Dedifferentiated amniotic fluid mesenchymal stem cell (primary cell): ENCODE data around the gene SCIMP.
"Not testable (repeated sequence)": the region's sequence is repeated elsewhere in the genome, so short reads cannot be mapped to it uniquely, and the experiment has no call there.

ENCODE experiments used
- DNase-seq: peaks from one replicate; pipeline ENCODE4 v3.0.0-alpha.2; 2016; ENCODE audit errors: extremely low spot score

Gene SCIMP

DNA sequence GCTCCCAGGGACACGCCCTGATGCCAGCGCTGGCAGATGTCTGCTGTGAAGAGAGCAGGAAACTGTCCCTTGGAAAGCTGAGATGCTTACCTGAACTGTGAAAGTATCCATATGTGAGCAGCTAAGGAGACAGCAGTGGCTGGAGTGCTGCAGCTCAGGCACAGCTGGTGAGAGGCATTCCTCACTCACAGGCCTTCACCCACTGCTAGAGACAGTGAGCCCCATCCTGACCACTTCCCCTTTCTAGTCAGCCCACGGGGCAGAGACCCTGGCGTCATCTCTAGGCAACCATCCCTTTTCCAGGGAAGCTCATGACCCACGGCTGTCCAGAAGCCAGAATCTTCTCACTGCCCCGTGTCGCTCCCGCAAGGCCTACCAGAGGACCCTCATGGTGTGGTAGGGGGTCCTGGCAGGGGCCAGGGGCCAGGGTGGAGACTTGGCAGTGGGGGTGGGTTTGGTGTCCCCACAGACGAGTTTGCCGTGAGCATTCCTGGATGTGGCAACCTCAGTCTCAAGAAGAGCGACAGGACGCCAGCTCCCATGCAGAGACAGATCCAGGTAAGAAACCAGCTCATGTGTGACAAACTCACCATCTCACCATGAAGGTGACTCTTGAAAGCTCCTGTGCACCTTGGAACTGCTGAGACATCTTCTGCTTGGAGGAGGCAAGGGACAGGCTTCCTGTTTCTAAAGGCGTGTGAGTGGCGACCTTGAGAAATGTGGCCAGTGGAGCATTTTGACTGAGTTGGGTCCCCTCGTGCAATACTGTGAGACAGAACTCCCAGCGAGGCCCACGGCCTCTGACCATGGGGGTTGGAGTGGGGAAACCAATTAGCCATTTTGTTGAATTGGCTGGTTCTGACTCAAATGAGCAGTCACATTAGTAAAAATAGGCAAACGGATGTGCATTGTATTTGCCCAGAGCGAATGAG, at the start of gene SCIMP:
Gene SCIMP (minus strand): TSS at position 216 of the 932 bp plus-strand sequence. CDS start 105 bp downstream, at position 111.
- DNase-seq, result no peak

DNA sequence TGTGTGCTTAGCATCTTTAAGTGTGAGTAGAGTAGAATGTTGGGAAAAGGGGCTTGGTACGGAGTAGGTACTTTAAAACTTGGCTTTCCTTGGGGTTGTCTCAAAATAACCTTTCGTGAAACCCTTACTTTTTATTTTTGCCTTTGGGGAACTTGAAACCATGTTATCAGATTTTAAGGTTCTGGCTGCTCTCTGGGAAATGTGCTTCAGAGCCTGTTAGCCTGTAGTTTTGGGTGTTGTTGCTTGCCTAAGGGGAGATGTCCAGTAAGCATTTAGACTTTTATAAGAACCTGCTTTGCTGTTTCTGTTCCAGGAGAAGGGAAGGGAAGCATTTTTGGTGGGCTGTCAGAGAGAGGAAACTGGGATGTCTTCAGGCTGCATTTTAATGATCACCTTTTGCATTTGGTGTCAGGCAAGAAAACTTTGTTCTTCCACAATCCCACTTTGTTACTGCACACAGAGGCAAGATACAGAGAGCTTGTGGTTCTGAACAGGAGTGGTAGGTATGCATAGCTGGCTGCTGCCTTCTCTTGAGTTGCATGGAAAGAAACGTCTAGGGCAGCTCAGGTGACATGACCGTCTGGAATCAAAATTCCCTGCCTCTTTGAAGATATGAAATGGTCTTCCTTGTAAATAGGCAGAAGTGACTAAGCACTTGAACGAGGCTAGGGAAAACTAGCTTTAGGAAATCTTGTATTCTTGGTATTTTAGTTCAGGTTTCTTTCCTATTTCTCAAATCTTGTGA, 49.1 kb upstream of the SCIMP start:
- DNase-seq, result no peak

DNA sequence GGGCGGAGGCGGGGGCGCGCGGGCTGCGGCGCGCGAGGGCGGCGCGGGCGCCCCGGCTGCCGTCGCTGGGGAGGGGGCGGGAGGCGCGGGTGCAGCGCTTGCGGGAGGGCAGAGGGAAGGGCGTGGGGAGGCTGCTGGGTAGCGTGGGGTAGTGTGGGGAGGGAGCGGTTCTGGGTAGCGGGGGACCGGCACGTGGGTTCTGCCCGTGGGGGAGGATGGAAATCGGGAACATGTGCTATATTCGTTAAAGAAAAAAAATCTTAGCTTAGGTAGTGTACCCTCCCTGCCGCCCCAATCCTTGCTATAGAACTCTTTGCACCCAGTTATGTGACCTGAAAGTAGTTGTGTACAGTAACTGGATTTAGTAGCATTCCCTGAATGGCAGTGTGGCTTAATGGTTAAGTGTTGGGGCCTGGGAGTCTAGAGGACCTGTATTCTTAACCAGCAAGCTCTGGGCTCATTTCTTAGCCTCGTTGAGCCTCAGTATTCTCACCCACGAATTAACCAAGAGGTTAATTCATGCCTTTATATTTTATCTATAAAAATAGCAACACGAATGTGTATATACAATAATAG, 48.1 kb upstream of the SCIMP start:
- DNase-seq, result no peak

- peak; percentile 71 for DNase-seq
These were observed 47.4 kb upstream of the SCIMP start, which contains the start of gene RABEP1 for GRCh38 chr17:5281814-5282641. RABEP1 (plus strand) TSS chr17:5282284; CDS start chr17:5282487, 203 bp downstream.

DNA sequence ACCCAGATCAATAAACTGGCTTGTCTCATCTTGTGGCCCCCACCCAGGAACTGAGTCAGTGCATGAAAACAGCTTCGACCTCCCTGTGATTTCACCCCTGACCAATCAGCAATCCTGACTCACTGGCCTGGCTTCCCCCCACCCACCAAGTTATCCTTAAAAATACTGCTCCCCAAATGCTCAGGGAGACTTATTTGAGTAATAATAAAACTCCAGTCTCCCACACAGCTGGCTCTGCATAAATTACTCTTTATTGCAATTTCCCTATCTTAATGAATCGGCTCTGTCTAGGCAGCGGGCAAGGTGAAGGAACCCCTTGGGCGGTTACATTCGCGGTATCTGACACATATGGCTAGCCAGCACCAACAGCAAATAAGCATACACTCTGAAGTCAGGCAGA, 37.7 kb upstream of the SCIMP start:
- DNase-seq, result no peak

DNA sequence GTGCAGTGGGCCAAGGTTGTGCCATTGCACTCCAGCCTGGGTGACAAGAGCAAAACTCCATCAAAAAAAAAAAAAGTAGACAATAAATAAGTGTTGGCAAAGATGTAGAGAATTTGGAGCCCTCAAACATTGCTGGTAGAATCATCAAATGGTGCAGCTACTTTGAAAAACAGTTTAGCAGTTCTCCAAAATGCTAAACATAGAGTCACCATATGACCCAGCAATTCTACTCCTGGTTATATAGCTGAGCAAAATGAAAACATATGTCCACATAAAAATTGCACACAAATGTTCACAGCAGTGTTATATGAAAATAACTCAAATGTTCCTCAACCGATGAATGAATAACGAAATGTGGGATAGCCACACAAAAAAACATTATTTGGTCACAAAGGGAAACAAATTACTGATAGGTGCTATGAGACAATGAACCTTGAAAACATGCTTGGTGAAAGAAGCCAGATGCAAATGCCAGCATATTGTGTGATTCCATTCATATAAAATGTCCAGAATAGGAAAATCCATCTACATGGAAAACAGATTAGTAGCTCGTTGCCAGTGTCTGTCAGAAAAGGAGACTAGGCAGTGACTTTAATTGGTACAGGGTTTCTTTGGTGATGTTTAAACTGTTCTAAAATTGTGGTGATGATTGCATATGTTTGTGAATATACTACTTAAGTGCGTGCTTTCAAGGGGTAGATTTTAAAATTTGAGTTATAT, 34.7 kb upstream of the SCIMP start:
- DNase-seq, result no peak

DNA sequence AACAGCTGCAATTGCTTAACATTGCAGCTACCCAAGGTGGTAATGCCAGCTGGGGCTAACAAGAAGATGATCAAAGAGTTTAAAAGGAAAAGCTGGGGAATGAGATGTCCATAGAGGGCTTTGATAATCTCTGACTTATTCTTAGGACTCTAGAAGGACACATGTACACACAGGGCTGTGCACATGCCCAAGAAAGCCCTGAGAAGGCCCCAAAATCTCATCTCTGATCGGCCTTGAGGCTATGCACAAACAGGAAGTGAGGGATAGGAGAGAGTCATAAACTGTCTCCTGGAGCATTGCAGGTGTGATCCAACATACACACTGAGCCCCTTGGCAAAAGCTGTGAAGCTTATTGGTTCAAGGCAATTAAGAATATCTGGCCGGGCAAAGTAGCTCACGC, 30.2 kb upstream of the SCIMP start:
- DNase-seq, result no peak

GRCh38 chr17:5263441-5263840, 28.8 kb upstream of the SCIMP start:
- DNase-seq, result no peak

DNA sequence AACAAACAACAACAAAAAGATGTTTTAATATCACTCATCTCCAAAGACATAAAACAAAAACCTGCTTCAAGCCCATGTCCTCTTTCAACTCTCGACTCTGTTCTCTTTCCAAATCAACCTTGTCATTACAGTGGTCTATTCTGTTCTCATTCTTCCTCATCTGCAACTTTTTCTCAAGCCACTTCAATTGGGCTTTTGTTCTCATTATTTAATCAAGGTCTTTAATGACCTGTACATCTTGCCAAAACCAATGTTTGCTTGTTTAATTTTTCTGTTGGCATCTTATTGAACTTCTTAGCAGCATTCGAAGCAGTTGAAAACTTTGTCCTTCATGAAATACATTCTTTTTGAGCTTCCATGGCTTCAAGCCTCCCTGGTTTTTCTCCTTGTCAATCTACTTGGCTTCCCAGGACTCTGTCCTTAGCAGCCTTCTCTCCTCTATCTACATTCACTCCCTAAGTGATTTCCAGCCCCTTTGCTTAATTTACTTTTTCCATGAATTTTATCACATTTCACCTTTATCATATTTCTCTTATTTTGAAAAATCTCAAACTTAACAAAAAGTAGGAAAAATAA, 27.8 kb upstream of the SCIMP start:
- DNase-seq, result no peak

GRCh38 chr17:5260542-5260941, 25.9 kb upstream of the SCIMP start:
- no peak for DNase-seq

DNA sequence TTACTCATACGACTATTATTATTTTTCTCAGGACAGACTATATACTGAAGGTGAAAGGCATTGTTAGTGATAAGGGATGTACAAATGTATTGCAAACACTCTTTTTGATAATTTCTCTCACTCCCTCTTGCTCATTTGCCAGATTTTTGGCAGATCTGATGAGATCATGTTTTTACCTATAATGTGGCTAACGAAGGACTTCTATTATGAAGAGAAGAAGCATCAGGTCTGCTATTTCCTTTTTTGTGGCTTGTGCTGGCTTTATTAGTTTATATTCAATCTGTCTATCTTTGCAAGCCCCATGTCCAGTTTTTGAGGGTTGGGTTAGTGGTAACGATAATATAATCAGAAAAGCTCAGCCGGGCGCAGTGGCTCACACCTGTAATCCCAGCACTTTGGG, 22.5 kb upstream of the SCIMP start:
- no peak for DNase-seq

DNA sequence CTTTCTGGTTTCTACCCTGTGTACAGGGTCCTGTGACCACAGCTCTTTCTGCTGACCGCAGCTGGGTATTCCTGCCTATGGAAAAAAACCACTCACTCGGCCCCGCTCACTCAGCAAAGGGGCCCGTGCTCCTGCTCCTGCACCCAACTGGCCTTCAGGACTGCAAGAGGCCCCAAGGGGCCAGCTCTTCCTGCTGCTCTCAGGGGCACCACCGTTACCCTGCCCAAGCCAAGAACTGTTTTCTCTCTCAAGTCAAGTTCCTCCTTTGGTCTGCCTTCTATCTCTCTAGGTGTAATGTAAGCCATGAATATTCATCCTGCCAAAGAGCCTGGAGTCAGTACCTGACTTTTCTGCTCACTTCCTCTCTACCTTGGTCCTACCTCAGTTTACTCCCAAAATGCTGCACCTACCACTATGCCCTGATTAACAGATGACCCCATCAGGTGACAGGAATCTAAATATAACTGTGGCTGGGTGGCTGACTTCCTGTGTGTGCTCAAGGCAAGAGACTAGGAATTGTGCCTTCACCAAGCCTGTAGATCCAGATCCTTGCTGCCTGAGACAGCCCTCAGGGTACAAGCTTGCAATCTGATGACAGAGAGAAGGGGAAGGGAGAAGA, 20.4 kb upstream of the SCIMP start:
- no peak for DNase-seq

DNA sequence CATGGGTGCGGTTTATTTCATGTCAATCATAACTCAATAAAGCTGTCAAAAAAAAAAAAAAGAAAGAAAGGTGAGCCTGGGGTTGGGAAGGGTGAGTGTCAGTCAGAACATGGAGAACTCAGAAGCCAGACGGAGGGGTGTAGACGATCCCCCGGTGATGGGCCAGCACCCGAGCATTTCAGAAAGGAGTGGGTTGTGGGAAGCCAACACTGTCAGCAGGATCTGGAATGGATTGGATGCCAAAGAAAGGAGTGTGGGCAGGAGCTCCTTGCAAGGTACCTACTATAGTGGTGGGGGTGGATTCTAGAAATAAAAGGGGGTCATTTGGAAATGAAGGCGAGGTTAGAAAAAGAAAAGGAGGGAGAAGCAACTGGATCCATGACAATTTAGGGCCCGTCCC, 19.8 kb upstream of the SCIMP start:
- DNase-seq, result no peak

DNA sequence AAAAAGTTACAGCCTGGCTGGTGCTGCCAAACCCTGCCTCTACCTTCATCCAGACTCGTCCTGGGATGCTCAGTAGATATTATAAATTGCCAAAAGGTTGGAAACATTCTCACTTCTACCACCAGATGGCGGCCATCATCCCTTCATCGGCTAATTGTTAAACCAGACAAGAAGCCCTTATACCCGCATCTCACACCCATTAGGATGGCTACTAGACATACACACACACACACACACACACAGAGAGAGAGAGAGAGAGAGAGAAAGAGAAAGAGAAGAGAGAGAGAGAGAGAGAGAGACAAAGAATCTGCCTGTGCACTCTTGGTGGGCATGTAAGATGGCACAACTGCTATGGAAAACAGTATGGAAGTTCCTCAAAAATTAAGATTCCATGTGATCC, 15.0 kb upstream of the SCIMP start:
- DNase-seq, result peak; percentile 75

DNA sequence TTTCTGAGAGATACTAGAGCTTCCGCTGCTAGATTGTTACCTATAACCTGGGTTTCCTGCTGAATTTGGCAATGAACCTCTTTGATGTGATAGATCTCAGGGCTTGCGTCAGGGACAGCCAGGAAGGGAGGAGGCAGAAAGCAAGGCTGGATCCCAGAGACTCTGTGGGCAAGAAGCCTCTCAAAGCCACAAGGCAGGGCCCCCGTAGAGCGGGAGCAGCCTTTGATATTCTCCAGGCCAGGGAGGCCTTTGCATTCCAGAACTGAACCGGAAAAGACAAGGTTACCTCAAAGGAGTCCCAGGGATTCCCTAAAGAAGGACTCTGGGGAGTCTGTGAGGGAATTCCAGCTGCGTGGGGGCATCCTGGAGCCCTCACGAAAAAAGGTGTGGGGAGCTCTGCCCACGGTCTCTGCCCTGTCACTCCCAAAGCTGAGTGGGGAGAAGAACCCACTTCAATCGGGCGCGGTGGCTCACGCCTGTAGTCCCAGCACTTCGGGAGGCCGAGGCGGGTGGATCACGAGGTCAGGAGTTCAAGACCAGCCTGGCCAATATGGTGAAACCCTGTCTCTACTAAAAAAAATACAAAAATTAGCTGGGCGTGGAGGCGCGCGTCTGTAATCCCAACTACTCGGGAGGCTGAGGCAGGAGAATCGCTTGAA, 14.3 kb upstream of the SCIMP start:
- no peak for DNase-seq

- DNase-seq, result no peak
These were observed 13.0 kb upstream of the SCIMP start for GRCh38 chr17:5247621-5248020.

GRCh38 chr17:5241861-5242671, 7.4 kb upstream of the SCIMP start:
- no peak for DNase-seq

DNA sequence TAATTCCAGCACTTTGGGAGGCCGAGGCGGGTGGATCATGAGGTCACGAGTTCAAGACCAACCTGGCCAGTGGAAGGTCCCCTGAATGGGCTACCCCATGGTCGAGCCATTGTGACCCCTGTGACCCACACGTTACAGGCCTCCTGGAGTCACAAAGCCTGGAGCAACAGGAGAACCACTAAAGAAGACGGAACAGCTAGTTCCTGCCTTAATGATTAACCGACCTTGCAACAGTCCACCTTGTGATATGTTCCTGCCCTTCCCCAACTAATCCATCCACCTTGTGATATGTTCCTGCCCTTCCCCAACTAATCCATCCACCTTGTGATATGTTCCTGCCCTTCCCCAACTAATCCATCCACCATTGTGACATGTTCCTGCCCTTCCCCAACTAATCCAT, 5.1 kb upstream of the SCIMP start:
- DNase-seq, result not testable (repeated sequence)

- no peak for DNase-seq
These were observed 3.7 kb upstream of the SCIMP start for GRCh38 chr17:5238333-5238732.
